SK-N-SH (cell line): ENCODE measurements around the gene MCTP2. TPM values are rescaled to one million over a fixed set of nuclear protein-coding genes. Genes with fewer than 3 reads are reported as not detected.

Source experiments
- CTCF ChIA-PET: fragments of 300-600, 350-600 bp; formaldehyde crosslinking; extraction: SDS; loops from one replicate; lab custom pipeline; 2021; lab: Yijun Ruan, JAX
- POLR2A ChIA-PET: fragments of 350-600 bp; sonication (Branson Sonifier 250); formaldehyde crosslinking; extraction: SDS; loops from one replicate; lab custom pipeline; 2020; ENCODE audit warnings: antibody characterized with exemption, inconsistent platforms; lab: Yijun Ruan, JAX
- DNase-seq: peaks from one replicate; pipeline ENCODE4 v3.0.0; 2012
- H2AFZ ChIP-seq: fragments of 200-600 bp; sonication (generic); 2 replicates; pipeline ENCODE4 v1.8.1; 2016; ENCODE audit warnings: antibody characterized with exemption, mild to moderate bottlenecking, low read depth
- H3F3A ChIP-seq: fragments of 200-600 bp; sonication (generic); replicated peaks from 2 replicates; pipeline ENCODE3; 2016; ENCODE audit warnings: antibody characterized with exemption, mild to moderate bottlenecking; ENCODE audit not compliant: insufficient read depth
- H3K27ac ChIP-seq, 2 experiments: fragments of 200-500 bp in 1 of 2; fragments of 200-600 bp in 1 of 2; sonication (Bioruptor generic) in 1 of 2; sonication (generic), shearing (Covaris generic) in 1 of 2; 2 replicates each; pipeline versions ENCODE4 v1.5.1 to v1.6.1; 2014 to 2016; ENCODE audit warnings: low read depth in 2 of 2, inconsistent platforms in 1 of 2, low read length in 1 of 2, mild to moderate bottlenecking in 1 of 2, mixed read lengths in 1 of 2
- H3K27me3 ChIP-seq: fragments of 200-600 bp; sonication (generic), shearing (Covaris generic); 2 replicates; pipeline ENCODE4 v1.6.1; 2016; ENCODE audit warnings: mixed run types; ENCODE audit not compliant: insufficient read depth
- H3K36me3 ChIP-seq, 2 experiments: fragments of 200-500 bp in 1 of 2; fragments of 200-600 bp in 1 of 2; sonication (Bioruptor generic) in 1 of 2; sonication (generic) in 1 of 2; replicated peaks in 1 of 2; 2 replicates each; pipeline versions ENCODE3 to v1.5.1; 2014 to 2016; ENCODE audit warnings: low read length in 1 of 2, mild to moderate bottlenecking in 1 of 2; ENCODE audit not compliant: insufficient read depth in 2 of 2, control insufficient read depth in 1 of 2
- H3K4me1 ChIP-seq, 2 experiments: fragments of 200-500 bp in 1 of 2; fragments of 200-600 bp in 1 of 2; sonication (Bioruptor generic) in 1 of 2; sonication (generic), shearing (Covaris generic) in 1 of 2; 2 replicates each; pipeline versions ENCODE4 v1.5.1 to v1.6.1; 2014 to 2016; ENCODE audit warnings: low read depth in 1 of 2, low read length in 1 of 2, mixed run types in 1 of 2; ENCODE audit not compliant: insufficient read depth in 2 of 2, control insufficient read depth in 1 of 2
- H3K4me2 ChIP-seq: fragments of 200-600 bp; sonication (generic), shearing (Covaris generic); 2 replicates; pipeline ENCODE4 v1.6.1; 2017; ENCODE audit warnings: mixed run types
- H3K4me3 ChIP-seq, 2 experiments: fragments of 200-500 bp in 1 of 2; fragments of 200-600 bp in 1 of 2; sonication (Bioruptor generic) in 1 of 2; sonication (generic), shearing (Covaris generic) in 1 of 2; 2 replicates each; pipeline versions ENCODE4 v1.5.1 to v1.8.1; 2014 to 2016; ENCODE audit warnings: low read depth in 2 of 2, inconsistent platforms in 1 of 2, low read length in 1 of 2, mild to moderate bottlenecking in 1 of 2, mixed read lengths in 1 of 2, moderate library complexity in 1 of 2
- H3K79me2 ChIP-seq: fragments of 200-600 bp; sonication (generic); 2 replicates; pipeline ENCODE4 v1.8.1; 2017; ENCODE audit warnings: mild to moderate bottlenecking; ENCODE audit not compliant: insufficient read depth
- H3K9ac ChIP-seq: fragments of 200-600 bp; sonication (generic); 2 replicates; pipeline ENCODE4 v1.6.1; 2017; ENCODE audit warnings: mixed run types
- H3K9me2 ChIP-seq: fragments of 200-600 bp; sonication (generic); 2 replicates; pipeline ENCODE4 v1.6.1; 2017; ENCODE audit warnings: mixed run types
- H3K9me3 ChIP-seq: fragments of 200-600 bp; sonication (generic); 2 replicates; pipeline ENCODE4 v1.6.1; 2017; ENCODE audit warnings: mixed run types, mild to moderate bottlenecking, moderate library complexity
- H4K20me1 ChIP-seq: fragments of 200-600 bp; sonication (generic); 2 replicates; pipeline ENCODE4 v1.6.1; 2017; ENCODE audit warnings: mild to moderate bottlenecking, mixed run types; ENCODE audit not compliant: insufficient read depth
- IRF3 ChIP-seq: fragments of 150-350 bp; IDR thresholded peaks from 2 replicates; pipeline ENCODE4 v1.6.1; 2016; ENCODE audit warnings: mild to moderate bottlenecking, low read depth, low read length
- MEF2A ChIP-seq: IDR thresholded peaks from 2 replicates; pipeline ENCODE4 v1.4.0; 2012; ENCODE audit warnings: low read depth, borderline replicate concordance
- MXI1 ChIP-seq: IDR thresholded peaks from 2 replicates; pipeline ENCODE4 v1.6.1; 2012; ENCODE audit warnings: mild to moderate bottlenecking, low read depth, low read length, improper control_type of control experiment
- POLR2AphosphoS5 ChIP-seq: IDR thresholded peaks from 2 replicates; pipeline ENCODE4 v1.6.1; 2012; ENCODE audit warnings: low read depth, low read length
- RAD21 ChIP-seq: IDR thresholded peaks from 2 replicates; pipeline ENCODE4 v1.6.1; 2012; ENCODE audit warnings: mild to moderate bottlenecking, low read length
- RCOR1 ChIP-seq: fragments of 150-350 bp; IDR thresholded peaks from 2 replicates; pipeline ENCODE4 v1.6.1; 2017; ENCODE audit warnings: antibody characterized with exemption, low read length
- REST ChIP-seq: IDR thresholded peaks from 2 replicates; pipeline ENCODE4 v1.6.1; 2012; ENCODE audit warnings: mild to moderate bottlenecking, low read depth, low read length, moderate library complexity
- SMC3 ChIP-seq: IDR thresholded peaks from 2 replicates; pipeline ENCODE4 v1.6.1; 2012; ENCODE audit warnings: low read depth, low read length, improper control_type of control experiment
- TEAD4 ChIP-seq: IDR thresholded peaks from 2 replicates; pipeline ENCODE4 v1.4.0; 2012; ENCODE audit warnings: mild to moderate bottlenecking, borderline replicate concordance; ENCODE audit not compliant: insufficient read depth
- WGBS: methylation state at CpG from one replicate; pipeline ENCODE4 v1.1.6; 2017; ENCODE audit warnings: low lambda C conversion rate; 5-methylcytosine and 5-hydroxymethylcytosine counted together
- polyA plus RNA-seq, 3 experiments: library from polyadenylated mRNA; depleted of rRNA; stranded (reverse); fragments of >200 nt; gene quantifications; 2 replicates each; pipeline ENCODE4 v1.2.3, GENCODE V29; 2012
- TF ChIP-seq, protein P1 (sequence below): fragments of 200-600 bp; sonication (generic); IDR thresholded peaks from 2 replicates; pipeline ENCODE4 v1.6.1; 2017; ENCODE audit warnings: antibody characterized with exemption, mild to moderate bottlenecking, moderate library complexity

The MCTP2 gene
- polyA plus RNA-seq, 1 of the 3 experiments (the other 2 are of a cell fraction) = 0.26 TPM

GRCh38 chr15:94362385-94363092 lies 131.2 kb downstream of the MCTP2 start:
- H3K9me2 ChIP-seq = no peaks in the 10 kb centered on the region
- H3K9ac ChIP-seq = no peak overlapping the region
- no peak for DNase-seq
- no peaks in the 10 kb centered on the region for H3K79me2 ChIP-seq
- no peak for TF ChIP-seq MXI1
- TF ChIP-seq POLR2AphosphoS5 = no peak
- TF ChIP-seq REST = no peak
- TF ChIP-seq TEAD4 = no peak
- no peak for TF ChIP-seq RAD21
- TF ChIP-seq, protein P1, sequence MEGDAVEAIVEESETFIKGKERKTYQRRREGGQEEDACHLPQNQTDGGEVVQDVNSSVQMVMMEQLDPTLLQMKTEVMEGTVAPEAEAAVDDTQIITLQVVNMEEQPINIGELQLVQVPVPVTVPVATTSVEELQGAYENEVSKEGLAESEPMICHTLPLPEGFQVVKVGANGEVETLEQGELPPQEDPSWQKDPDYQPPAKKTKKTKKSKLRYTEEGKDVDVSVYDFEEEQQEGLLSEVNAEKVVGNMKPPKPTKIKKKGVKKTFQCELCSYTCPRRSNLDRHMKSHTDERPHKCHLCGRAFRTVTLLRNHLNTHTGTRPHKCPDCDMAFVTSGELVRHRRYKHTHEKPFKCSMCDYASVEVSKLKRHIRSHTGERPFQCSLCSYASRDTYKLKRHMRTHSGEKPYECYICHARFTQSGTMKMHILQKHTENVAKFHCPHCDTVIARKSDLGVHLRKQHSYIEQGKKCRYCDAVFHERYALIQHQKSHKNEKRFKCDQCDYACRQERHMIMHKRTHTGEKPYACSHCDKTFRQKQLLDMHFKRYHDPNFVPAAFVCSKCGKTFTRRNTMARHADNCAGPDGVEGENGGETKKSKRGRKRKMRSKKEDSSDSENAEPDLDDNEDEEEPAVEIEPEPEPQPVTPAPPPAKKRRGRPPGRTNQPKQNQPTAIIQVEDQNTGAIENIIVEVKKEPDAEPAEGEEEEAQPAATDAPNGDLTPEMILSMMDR = no peak
- no peak for TF ChIP-seq RCOR1
- TF ChIP-seq SMC3 = no peak
- TF ChIP-seq MEF2A = no peak
- TF ChIP-seq IRF3 = no peak
- H4K20me1 ChIP-seq = no peaks in the 10 kb centered on the region
- no peaks in the 10 kb centered on the region for H3K27me3 ChIP-seq
- no peaks in the 10 kb centered on the region for H3K9me3 ChIP-seq
- H3K36me3 ChIP-seq = no peaks in the 10 kb centered on the region
- no peaks in the 10 kb centered on the region for H3K4me1 ChIP-seq
- no peaks in the 10 kb centered on the region for H3F3A ChIP-seq
- 7% methylated on average over 4 of the region's 4 CpGs for whole genome bisulfite sequencing
- H3K4me3 ChIP-seq = no peak overlapping the region
- ChIA-PET POLR2A (no interaction called here), CTCF (interaction anchor here (1.0 kb wide), 1 partner anchor 198 kb away, joined by 7 read pairs; no protein-coding TSS in a partner anchor)
- H3K4me2 ChIP-seq = no peak overlapping the region
- H2AFZ ChIP-seq = no peak overlapping the region
- no peak overlapping the region for H3K27ac ChIP-seq
